Astrocyte of the cerebellum (primary cell): ENCODE measurements around the gene FADS6.

ENCODE experiments used
- DNase-seq: peaks from one replicate; pipeline ENCODE4 v3.0.0-alpha.2; 2011; ENCODE audit warnings: low read depth
- H3K4me3 ChIP-seq: 2 replicates; pipeline ENCODE4 v1.5.1; 2011; ENCODE audit warnings: mild to moderate bottlenecking, low read depth, low read length, moderate library complexity
- in situ Hi-C: cut with HindIII; loops from 2 replicates; pipeline ENCODE4 v1.10.0; 2017; ENCODE audit warnings: low sequenced_read_pairs
- TF ChIP-seq, protein P1 (sequence below): IDR thresholded peaks from 2 replicates; pipeline ENCODE4 v1.5.1; 2012; ENCODE audit warnings: low read length, low read depth, moderate library complexity, mild to moderate bottlenecking; ENCODE audit errors: missing control alignments

The FADS6 gene

DNA sequence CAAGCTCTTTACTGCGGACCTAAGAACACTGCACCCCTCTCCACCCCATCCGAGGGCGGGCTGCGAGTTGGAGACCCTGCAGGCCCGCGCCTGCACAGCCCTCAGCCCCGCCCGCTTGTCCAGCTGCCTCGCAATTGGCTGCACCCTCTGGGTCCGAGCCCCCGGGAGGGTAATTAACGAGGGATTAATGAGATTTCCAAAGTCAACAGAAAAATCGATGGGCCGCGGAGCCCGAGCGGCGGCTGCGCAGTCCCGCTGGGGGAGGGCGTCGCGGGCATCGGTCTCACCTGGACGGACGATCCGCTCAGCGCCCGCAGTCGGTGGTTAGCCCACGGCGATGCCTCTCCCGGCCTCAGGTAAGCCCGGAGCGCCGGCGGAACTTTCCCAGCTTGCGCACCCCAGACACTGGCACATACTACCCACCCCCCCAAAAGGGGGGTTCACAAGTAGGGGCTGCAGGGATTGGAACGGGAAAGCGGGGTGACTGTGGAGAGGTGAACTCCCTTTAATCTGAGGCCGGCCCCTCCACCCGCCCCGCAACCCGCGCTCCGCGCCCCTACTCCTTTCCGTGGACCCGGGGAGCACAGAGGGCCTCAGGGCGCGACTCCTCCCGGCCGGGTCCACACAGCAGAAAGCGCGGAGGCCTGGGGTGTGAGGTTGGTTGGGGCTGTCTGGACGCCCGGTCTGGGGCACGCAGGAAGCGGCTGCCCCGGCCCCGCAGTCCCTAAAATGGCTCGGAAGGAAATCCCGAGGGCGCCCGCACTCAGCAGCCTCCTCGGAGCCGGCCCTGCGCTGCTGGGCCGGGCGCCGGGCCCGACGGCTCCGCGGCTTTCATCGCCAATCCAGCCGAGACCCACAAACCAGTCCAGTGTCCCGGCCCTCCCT is 42.4 kb upstream of the FADS6 start, which contains the start of gene OTOP3:
Gene OTOP3, plus strand, starts transcription at position 314 of the 885 bp plus-strand sequence. Its CDS starts 24 bp downstream, at position 338.
- in situ Hi-C loops: no loop called here
- no peak for DNase-seq
- no peak within 1 kb of the TSS for H3K4me3 ChIP-seq
- TF ChIP-seq, protein P1, sequence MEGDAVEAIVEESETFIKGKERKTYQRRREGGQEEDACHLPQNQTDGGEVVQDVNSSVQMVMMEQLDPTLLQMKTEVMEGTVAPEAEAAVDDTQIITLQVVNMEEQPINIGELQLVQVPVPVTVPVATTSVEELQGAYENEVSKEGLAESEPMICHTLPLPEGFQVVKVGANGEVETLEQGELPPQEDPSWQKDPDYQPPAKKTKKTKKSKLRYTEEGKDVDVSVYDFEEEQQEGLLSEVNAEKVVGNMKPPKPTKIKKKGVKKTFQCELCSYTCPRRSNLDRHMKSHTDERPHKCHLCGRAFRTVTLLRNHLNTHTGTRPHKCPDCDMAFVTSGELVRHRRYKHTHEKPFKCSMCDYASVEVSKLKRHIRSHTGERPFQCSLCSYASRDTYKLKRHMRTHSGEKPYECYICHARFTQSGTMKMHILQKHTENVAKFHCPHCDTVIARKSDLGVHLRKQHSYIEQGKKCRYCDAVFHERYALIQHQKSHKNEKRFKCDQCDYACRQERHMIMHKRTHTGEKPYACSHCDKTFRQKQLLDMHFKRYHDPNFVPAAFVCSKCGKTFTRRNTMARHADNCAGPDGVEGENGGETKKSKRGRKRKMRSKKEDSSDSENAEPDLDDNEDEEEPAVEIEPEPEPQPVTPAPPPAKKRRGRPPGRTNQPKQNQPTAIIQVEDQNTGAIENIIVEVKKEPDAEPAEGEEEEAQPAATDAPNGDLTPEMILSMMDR: no peak

DNA sequence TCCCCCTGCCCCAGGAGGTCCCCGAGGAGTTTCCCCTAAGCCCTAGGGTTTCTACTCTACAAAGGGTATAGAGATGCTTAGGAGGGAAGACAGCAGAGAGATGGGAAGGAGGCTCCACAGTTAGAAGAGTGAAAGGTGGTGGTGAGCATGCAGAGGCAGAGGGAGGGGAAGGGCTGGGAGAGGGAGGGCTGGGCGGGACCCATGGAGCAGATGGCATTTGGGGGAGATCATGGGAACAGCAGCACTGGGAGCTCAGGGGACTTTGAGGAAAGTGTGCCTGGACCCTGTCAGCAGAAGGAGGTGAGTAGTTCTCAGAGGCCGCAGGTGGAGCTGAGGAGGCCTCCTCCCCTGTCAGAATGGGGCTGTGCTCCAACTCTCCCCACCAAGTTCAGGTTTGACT is 41.6 kb upstream of the FADS6 start:
- H3K4me3 ChIP-seq: no peak overlapping the region
- in situ Hi-C loops: no loop called here
- TF ChIP-seq, protein P1: no peak
- DNase-seq: no peak

DNA sequence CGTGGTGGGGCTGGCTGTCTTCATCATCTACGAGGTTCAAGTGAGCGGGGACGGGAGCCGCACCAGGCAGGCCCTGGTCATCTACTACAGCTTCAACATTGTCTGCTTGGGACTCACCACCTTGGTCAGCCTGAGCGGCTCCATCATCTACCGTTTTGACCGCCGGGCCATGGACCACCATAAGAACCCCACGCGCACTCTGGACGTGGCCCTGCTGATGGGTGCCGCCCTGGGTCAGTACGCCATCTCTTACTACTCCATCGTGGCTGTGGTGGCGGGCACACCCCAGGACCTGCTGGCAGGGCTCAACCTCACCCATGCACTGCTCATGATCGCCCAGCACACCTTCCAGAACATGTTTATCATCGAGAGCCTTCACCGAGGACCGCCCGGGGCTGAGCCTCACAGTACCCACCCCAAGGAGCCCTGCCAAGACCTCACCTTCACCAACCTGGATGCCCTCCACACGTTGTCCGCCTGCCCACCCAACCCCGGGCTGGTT is 37.2 kb upstream of the FADS6 start:
- H3K4me3 ChIP-seq: no peak overlapping the region
- no peak for DNase-seq
- in situ Hi-C loops: no loop called here
- TF ChIP-seq, protein P1: no peak

DNA sequence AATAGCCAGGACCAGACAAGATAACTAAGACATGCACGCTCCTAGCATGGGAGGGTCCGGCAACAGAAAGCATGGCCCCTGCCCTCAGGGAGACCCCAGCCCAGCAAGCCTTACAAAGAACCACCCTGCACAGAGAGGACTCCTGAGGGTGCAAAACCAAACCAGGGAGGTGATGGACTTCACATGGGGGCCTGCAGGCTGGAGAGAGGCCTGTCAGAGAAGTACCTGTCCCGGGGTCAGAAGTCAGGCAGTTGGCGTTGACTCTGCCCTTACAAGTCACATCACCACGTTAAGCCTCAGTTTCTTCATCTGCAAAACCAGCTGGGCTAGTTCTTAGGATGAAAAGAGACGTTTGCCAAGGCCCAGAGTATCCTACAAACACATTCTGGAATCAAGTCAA is 35.4 kb upstream of the FADS6 start:
- TF ChIP-seq, protein P1: no peak
- in situ Hi-C loops: no loop called here
- no peak overlapping the region for H3K4me3 ChIP-seq
- no peak for DNase-seq

DNA sequence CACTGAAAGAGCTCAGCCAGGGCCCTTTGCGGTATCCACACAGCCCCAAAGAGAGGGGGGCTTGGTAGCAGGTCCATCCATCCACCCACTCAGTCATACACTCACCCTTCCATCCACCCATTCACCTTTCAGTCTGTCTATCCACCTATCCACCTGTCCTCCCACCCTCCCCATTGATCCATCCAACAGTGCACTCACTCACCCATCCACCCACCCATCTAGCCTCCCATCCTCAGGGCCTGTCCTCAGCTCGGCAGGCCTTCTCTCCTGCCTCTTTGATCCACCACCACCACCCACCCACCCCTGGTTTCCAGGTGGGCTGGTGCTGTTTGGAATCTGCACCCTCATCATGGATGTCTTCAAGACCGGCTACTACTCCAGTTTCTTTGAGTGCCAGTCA is 31.8 kb upstream of the FADS6 start:
- H3K4me3 ChIP-seq: no peak overlapping the region
- TF ChIP-seq, protein P1: no peak
- in situ Hi-C loops: no loop called here
- DNase-seq: no peak

DNA sequence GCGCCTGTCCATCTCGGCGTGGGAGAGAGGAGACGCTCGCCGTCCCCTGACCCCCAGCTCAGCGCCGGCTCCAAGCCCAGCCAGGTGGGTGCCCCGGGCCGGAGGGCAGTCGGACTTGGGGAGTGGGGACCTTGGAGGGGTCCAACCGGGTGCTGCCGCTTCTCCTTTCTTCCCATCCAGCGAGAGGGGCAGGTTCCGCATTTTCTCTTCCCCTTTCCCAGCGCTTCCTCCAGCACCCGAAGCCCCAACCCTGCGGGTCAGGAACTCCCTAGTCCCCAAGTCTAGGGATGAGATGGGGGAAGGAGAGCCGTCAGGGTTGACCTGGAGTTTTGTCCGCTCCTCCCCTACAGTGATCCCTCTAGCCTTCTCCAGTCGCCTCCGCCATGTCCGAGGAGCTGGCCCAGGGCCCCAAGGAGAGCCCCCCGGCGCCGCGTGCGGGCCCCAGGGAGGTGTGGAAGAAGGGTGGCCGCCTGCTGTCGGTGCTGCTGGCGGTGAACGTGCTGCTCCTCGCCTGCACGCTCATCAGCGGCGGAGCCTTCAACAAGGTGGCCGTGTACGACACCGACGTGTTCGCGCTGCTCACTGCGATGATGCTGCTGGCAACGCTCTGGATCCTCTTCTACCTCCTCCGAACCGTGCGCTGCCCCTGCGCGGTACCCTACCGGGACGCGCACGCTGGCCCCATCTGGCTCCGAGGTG is 31.0 kb upstream of the FADS6 start, which contains the start of gene OTOP2:
Gene OTOP2, plus strand, starts transcription at position 24 of the 699 bp plus-strand sequence. Its CDS starts 360 bp downstream, at position 384.
- TF ChIP-seq, protein P1: no peak
- H3K4me3 ChIP-seq: no peak within 1 kb of the TSS
- in situ Hi-C loops: no loop called here
- DNase-seq: no peak
